HK-2 (cell line): ENCODE results near the gene OR10A5.
"Not testable (repeated sequence)": the region's sequence is repeated elsewhere in the genome, so short reads cannot be mapped to it uniquely, and the experiment has no call there.

Experiments
- DNase-seq: peaks from one replicate; pipeline ENCODE4 v3.0.0-alpha.2; 2018; ENCODE audit not compliant: unreplicated experiment

The OR10A5 gene, protein sequence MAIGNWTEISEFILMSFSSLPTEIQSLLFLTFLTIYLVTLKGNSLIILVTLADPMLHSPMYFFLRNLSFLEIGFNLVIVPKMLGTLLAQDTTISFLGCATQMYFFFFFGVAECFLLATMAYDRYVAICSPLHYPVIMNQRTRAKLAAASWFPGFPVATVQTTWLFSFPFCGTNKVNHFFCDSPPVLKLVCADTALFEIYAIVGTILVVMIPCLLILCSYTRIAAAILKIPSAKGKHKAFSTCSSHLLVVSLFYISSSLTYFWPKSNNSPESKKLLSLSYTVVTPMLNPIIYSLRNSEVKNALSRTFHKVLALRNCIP

DNA sequence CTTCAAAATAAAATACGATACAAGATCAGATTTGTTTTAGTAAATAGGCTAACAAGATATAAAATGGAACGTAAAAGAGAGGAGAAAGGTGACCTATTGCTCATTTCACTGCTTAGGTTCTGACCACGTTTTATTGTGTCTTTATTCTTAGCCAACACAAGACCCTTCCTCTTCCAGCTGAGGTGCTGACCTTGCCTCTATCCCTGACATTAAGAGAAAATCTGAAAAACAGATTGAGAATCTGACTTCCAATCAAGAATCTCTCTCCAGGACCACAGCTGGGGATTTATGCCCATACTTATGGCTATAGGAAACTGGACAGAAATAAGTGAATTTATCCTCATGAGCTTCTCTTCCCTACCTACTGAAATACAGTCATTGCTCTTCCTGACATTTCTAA lies at the start of gene OR10A5:
OR10A5 (plus strand) TSS at position 301 of the 400 bp plus-strand sequence; CDS start at position 301, 0 bp downstream.
- no peak for DNase-seq

DNA sequence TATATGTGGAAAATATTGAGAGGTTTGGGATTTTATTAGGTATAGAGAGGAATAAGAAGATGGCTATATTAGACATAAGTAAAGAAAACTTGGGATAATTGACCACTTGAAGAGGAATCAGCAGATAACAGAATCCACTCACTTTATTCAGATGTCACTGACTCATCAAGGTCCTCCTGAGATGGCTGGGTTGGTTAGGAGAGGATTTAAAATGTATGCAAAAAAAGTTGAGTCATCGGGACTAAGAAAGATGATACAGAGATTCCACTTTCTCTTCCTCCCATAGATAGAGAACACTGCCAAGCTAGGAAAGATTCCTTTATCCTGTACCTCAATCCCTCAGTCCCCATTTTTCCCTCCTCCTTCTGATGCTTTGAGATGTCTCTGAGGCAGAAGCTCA lies 46.1 kb upstream of the OR10A5 start, which contains the start of gene OR6A2:
OR6A2 (minus strand) TSS at position 288 of the 400 bp plus-strand sequence. CDS start 3,981 bp downstream, outside the sequence.
- DNase-seq = no peak

DNA sequence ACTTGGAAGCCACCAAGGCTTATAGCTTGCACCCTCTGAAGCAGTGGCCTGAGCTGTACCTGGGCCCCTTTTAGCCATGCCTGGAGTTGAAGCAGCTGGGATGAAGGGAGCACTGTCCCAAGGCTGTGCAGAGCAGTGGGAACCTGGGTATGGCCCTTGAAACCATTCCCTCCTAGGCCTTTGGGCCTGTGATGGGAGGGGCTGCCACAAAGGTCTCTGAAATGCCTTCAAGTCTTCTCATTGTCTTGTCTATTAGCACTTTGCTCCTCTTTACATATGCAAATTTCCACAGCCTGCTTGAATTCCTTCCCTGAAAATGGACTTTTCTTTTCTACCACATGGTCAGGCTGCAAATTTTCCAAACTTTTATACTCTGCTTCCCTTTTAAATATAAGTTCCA lies 44.4 kb upstream of the OR10A5 start:
- DNase-seq = not testable (repeated sequence)

DNA sequence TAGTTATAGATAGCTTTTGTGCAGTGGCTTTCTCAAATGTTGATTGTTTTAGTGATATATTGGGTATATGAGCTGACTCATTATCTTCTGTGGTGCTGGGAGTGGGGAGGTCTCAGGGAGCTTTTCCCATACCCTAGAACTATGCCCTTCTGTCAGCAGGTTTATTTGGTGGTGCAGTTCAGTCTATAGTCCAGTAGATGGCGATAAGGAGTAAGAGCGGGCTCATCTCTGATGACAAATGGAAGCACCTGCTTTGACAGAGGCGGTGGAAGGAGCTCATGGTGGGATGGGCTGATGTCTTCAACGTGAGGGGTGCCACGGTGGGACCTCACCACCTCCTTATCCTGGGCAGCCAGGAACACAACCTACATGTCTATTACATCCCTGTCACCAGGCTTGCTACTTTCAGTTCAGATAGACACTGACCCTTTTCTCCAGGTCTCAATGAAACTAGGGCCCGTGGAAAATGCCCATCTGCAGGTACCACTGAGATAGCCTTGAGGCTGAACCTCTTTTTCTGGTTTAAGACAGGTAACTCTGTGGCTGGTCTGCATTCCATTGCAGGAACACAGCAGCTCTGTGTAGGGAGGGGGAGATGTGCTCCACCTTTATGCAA lies 33.0 kb upstream of the OR10A5 start:
- peak; percentile 8 for DNase-seq

DNA sequence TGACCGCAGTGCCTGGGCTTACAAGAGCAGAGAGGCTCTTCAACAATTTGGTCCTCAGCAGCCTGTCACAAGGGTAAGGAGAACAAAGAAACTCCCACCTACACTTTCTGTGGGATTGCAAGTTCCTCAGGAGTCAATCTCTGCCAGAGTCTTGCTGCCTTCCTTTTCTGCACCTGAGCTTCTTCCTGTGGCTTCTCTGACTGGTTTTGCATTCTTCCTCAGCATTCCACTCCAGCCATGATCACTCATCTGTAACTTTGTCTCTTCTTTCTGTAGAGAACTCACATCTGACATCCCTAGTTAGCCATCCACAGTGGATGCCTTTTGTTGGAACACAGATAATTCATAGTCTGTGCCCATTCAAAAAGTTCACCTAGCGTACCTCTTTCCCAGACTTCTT lies 31.8 kb upstream of the OR10A5 start:
- peak; percentile 2 for DNase-seq

DNA sequence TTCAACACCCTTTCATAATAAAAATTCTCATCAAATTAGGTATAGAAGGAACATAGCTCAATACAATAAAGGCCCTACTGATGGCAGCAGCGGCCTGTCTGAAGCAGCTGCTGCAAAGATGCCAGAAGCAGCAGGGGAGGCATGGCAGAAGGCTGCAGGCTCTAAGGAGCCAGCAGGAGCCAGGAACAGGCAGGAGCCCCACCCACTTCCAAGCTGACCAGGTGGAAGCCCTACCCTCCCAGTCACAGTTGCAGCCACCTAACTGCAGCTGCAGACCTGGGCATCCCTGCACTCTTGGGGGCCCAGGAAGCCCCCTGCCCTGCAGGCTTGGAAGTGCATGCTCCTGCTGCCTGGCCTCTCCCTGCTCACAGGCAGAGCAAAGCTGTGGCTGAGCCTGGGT lies 27.8 kb upstream of the OR10A5 start:
- no peak for DNase-seq

DNA sequence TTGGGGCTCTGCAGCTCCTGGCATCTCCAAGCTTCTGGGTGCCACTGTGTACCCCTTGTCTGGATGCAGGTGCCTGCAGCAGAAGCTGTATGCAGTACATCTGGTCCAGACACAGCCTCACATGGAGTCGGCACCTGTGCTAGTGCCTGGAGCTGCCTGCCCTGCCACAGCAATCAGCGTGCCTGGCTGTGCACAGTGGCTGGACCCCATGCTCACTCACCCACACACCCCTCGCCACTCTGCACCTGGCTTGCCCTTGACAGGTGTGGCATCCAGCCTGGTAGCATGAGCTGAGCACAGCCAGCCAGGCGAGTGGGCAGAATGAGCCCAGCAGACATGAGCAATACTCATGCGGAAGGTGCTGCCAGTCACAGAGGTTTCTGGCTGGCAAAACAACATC lies 26.5 kb upstream of the OR10A5 start:
- DNase-seq = no peak

DNA sequence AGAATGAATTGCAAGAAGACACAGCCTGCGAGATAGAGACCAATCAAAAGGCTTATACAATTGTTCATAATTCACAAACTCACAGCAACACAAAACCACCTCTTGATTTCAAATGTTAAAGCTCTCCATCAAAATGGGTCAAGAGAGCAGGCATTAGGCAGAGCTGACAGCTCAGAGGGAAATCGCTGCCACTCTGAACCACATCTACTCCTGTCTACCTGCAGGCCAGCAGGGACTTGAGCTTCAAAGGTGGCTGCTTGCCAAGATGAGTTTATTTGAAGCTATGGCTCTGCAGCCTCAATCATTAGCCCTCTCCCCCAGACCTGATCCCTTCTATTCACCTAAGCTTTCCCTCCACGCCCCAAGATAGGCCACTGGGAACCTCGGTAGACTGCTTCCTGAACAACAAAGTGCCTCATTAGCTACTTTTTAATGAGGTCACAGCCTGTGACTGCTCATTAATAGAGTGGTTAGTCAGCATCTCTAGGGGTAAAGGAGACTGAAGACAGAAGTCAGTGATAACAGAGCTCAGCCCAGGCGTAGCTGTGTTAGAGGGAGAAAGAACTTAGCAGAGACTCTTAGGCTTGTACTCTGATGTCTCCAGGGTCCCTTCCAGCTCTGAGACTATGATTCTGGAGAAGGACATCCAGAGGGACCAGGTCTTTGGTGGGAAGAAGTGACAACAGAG lies 21.2 kb upstream of the OR10A5 start:
- no peak for DNase-seq

DNA sequence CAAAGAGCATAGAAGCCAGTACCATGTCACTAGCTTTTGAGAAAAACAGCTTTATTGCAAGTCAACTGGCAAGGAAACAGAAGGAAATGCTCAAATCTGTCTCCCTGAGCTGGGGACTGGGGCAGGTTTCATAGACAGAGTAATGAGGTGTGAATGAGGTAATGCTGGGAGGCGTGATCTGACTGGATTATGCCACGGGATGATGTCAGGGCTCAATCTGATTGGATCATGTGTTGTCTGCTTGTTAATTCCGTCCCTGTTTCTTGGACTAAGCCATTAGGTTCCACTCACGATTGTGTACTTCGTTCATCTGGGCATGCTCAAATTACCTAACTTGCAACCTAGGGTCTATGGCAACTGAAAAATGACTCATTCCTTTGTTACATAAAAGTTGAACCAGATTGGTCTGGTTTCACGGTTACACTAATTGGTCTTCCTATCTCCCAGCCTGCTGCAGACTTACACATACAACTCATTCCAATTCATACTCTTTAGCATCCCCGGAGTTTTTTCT lies 20.2 kb upstream of the OR10A5 start:
- no peak for DNase-seq

DNA sequence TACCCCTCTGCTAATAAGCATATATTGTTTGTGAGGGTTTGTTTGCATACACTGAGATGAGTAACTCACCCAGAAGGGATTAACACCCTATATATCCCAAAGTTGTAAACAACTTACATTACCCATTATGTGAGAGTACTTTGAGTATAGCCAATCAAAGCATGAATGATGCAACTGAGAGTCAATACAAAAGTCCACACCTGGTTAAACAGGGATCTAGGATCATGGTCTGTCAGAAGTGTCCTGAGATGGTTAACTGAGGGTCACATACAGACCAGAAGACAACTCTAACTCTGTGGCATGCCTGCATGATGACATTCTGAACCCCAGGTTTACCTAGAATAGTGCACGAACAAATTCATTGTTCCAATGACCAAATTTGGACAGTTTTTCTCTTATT lies 17.4 kb upstream of the OR10A5 start:
- DNase-seq = no peak

DNA sequence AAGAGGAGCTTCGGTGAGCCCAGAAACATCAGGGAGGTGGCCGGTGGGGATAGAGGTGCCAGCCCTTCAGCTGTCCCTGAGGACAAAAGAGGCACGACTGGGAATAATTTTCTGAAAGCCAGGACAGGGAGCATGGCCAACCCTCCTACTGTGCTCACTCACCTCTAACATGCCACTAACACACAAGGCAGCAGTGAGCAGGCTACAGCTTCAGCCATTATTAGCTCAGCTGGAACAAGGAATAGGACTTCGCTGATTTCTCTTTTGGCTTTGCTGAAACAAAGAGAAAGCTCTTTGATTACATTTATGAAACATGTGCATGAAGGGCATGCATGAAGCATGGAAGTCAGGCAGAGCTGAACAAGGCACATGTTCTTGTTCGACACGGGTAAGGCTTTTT lies 12.1 kb upstream of the OR10A5 start:
- no peak for DNase-seq

DNA sequence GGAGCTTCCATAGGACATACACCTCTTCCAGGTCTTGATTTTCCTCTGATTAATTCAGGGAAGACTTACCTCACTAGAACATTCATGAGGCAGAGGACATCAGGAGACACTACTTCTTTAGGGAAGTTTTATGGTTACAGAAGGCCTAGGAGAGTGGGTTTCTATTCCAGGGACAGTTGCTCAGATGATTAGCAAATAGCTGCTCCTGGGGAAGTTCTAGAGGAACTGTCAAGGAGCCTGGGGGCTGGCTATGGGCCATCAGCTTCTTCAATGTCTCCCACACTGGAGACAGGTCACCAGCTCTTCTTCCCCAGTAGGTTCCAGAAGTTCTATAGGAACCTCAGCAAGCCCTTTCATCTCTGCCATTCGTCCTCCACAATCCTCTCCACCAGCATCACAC lies 11.5 kb upstream of the OR10A5 start:
- DNase-seq = no peak

DNA sequence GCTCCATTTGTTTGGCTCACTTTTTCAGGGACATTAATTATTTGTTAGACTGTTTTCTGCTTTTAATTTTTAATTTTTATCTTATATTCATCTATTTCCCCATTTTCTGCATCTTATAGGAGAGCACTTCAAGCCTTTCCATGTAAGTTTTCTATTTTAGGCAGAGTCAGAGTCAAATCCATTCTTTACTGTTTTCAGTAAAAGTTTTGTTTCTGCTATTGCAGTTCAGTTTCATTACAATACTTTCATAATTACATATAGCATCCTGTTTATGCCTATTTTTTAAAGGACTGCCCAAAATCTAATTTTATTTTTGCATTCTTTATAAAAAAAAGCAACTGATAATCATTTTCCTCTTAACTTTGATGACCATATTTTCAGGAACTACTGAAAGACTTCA lies 3.8 kb upstream of the OR10A5 start:
- DNase-seq = no peak

DNA sequence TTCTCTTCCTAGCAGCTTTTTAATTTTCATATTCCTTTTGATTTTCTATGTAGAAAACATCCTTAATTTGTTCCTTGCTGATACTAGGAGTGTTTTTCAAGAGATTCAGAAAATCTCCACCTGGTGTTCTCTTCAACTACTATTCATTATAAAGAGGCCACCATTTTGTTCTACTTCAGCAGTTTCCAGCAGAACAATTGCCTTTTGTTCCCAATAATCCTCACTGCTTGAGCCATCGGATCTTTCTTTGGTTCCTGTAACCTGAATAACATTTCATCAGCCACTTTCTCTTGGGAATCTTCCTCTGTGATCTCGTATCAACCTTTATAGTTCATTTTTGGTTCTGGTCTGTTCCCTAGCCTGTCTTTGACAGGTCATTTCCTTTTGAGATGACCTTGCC lies 1.8 kb upstream of the OR10A5 start:
- DNase-seq = no peak

DNA sequence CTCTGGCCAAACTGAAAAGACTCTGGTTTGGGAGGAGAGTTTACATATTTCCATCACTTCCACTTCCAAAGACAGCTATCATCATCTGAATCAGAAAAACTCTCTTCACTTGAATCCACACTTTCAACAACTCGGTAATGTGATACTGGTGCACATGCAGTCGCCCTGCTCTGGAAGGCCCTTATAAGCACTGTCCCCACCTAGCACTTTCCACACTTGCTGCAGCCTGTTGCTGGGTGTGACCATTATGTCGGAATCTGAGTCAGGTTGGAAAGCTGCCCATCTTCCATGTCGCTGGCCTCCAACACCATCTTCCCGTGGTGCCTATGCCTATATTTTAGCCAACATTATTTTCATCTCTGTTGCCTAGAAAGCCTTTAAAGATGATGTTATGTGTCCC lies 1.1 kb upstream of the OR10A5 start:
- DNase-seq = no peak

DNA sequence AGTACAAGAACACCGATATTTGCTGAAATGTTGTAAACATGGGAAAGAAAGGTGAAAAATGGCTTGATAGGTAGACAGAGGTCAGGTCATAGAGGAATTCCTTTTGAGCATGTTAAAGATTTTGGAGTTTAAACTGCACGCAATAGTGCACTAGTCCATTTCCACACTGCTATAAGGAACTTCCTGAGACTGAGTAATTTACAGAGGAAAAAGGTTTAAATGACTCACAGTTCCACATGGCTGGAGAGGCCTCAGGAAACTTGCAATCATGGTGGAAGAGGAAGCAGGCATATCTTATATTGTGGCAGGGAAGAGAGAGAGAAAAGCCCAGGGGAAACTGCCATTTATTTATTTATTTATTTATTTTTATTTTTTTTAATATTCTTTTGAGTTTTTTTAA lies 5.0 kb downstream of the OR10A5 start:
- no peak for DNase-seq

DNA sequence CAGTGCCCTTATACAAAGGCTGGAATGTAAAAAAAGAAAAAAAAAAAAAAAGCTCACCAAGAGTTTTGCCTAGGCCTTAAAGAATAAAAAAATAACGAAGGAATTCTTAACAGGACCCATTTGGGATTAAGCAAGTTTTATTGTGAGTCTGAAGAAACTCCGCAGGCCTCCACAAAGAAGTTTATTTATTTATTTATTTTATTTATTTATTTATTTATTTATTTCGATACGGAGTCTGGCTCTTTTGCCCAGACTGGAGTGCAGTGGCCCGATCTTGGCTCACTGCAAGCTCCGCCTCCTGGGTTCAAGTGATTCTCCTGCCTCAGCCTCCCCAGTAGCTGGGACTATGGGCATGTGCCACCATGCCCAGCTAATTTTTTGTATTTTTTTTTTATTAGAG lies 9.3 kb downstream of the OR10A5 start:
- not testable (repeated sequence) for DNase-seq

DNA sequence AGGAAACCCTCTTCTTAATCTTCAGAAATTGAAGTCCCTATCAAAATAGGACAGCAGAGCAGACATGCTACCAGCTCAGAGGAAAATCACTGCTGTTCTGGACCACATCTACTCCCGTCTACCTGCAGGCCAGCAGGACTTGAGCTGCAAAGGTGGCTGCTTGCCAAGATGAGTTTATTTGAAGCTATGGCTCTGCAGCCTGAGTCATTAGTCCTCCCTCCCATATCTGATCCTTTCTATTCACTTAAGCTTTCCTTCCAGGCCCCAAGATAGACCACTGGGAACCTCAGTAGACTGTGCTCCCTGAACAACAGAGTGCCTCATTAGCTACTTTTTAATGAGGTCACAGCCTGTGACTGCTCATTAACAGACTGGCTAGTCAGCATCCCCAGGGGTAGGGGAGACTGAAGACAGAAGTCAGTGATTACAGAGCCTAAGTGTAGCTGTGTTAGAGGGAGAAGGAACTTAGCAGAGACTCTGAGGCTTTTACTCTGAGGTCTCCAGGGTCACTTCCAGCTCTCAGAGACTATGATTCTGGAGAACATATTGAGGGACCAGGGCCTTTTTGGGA lies 10.6 kb downstream of the OR10A5 start:
- DNase-seq = peak; percentile 10

DNA sequence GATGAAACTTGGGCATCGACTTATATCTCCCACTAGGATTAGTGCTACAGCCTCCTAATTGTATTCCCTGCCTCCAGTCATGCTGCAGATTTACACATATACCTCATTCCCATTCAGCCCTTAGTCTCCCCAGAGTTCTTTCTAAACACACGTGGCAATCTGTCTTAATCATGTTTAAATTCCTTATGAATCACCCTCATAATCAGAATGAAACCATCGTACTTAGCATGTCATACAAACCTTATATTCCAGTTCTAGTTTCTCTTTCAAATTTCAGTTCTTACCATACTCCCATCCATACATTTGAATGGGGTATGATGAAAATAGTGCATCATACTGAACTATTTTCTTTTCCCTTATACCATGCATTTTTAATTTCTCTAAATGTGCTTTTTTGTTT lies 11.4 kb downstream of the OR10A5 start:
- no peak for DNase-seq

DNA sequence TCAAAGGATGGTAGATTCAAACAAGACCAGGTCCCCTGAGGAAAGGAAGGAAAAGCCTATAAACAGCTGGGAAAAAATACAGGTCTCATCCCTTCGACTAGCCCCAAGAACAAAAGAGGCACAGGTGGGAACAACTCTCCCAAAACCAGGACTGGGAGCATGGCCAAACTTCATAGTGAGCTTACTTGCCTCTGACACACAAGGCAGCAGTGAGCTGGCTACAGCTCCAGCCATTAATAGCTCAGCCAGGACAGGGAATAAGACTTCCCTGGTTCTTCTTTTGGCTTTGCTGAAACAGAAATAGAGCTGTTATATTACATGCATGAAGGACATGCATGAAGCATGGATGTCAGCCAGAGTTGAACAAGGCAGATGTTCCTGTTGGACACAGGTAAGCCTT lies 17.5 kb downstream of the OR10A5 start, which contains the start of gene OR10A2:
OR10A2 (plus strand) TSS at position 97 of the 400 bp plus-strand sequence. CDS start 6,698 bp downstream, outside the sequence.
- no peak for DNase-seq

DNA sequence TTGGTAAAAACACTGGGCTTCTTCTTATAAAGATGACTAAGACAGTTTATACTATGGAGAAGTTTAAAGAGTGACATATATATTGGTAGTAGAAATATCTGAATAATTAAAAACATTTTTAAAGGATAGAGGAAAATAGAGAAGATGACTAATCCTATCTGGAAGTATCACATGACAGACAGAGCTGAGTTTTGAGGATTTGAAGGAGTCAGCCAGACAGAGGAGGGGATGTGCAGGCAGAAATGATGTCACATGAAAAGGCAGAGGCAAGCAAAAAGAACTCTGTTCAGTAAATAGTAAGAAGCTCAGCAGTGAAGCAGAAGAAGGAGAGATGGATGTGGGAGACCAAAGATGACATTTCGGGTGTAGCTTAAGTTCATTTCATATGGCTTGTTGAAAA lies 19.0 kb downstream of the OR10A5 start:
- no peak for DNase-seq

DNA sequence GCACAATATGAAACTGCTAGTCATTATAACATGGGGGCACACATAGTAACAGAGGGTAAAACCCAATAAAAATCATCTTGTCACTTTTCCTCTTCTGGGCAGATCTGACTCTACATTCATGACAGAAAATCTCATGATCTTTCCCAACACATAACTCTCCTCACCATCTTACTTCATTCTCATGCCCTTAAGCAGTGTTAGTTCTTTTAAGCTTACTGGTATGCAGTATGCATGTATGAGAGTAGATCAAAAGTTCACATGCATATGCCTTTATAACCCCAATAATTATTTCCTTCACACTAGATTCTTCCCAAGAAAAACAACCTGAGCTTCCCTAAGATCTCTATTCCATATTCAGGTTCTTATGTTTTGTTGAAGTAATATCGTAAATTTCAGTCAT lies 25.8 kb downstream of the OR10A5 start:
- DNase-seq = no peak
